Vagina (tissue), 2 donors: Measurements from ENCODE around the gene EVC2. TPM values are rescaled to one million over a fixed set of nuclear protein-coding genes. Genes with fewer than 3 reads are reported as not detected.
A peak's percentile ranks its signal among the peaks of the same experiment; 100 is the strongest.

Experiments
- DNase-seq, 2 donors: peaks; one replicate each; pipeline ENCODE4 v3.0.0-alpha.2; 2017; ENCODE audit errors: extremely low spot score in 2 of 2
- H3K27ac ChIP-seq: fragments of 200-600 bp; sonication (generic); one replicate; pipeline ENCODE4 v1.5.1; 2019
- H3K27me3 ChIP-seq: fragments of 200-600 bp; sonication (generic); one replicate; pipeline ENCODE4 v1.5.1; 2019
- H3K36me3 ChIP-seq, 2 donors: fragments of 200-600 bp; sonication (generic); one replicate each; pipeline ENCODE4 v1.5.1; 2017 to 2019
- H3K4me1 ChIP-seq: fragments of 200-600 bp; sonication (generic); one replicate; pipeline ENCODE4 v1.5.1; 2019
- H3K4me3 ChIP-seq, 2 donors: fragments of 200-600 bp; sonication (generic); 1 replicate in 1 of 2; 2 replicates in 1 of 2; pipeline ENCODE4 v1.5.1; 2016 to 2019
- H3K9me3 ChIP-seq: fragments of 200-600 bp; sonication (generic); one replicate; pipeline ENCODE4 v1.5.1; 2019
- POLR2A ChIP-seq, 2 donors: fragments of 450-650 bp; IDR thresholded peaks; one replicate each; pipeline ENCODE4 v1.6.1; 2017; ENCODE audit warnings: antibody characterized with exemption in 2 of 2, mild to moderate bottlenecking in 2 of 2, moderate library complexity in 2 of 2
- POLR2AphosphoS5 ChIP-seq, 2 donors: sonication (generic); formaldehyde crosslinking; IDR thresholded peaks; one replicate each; pipeline ENCODE4 v1.9.0; 2017; ENCODE audit warnings: antibody characterized with exemption in 2 of 2, mild to moderate bottlenecking in 2 of 2, low read depth in 1 of 2; ENCODE audit not compliant: insufficient read depth in 1 of 2
- intact Hi-C: fragments of 100-400 bp; cut with DNase I; formaldehyde crosslinking; loops from one replicate; pipeline ENCODE4 v1.15.1; 2023
- total RNA-seq: library from RNA; depleted of rRNA; stranded (reverse); fragments of >200 nt; gene quantifications from one replicate; pipeline ENCODE4 v1.2.3, GENCODE V29; 2016
- TF ChIP-seq, protein P1 (sequence below), 3 experiments: fragments of 450-650 bp in 2 of 3; fragments of 200-600 bp in 1 of 3; sonication (generic) in 1 of 3; IDR thresholded peaks; one replicate each; pipeline ENCODE4 v1.5.1; 2017 to 2019; ENCODE audit warnings: antibody characterized with exemption in 3 of 3, mild to moderate bottlenecking in 2 of 3, moderate library complexity in 2 of 3

EVC2 gene
- total RNA-seq, 1 donor from 2014 or later, result 23.8 TPM

DNA sequence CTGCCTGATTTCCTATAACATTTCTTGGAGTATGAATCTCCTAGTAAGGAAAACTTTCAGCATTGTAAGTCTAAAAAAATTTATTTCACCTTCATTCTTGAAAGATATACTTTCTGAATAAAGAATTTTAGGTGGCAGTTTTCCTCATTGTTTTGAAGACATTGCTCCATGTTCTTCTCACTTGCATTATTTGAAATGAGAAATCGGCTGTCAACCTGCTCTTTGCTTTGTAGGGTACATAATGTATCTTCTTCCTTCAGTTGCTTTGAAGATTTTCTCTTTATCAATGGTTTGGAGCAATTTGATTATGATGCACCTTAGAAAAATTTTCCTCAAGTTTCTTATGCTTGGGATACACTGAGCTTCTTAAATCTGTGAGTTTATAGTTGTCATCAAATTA is 120.3 kb downstream of the EVC2 start:
- peaks cover 0 to 10% of the 10 kb centered on the region in 2 donors for H3K36me3 ChIP-seq
- intact Hi-C loops, result no loop called here
- no peaks in the 10 kb centered on the region for H3K4me1 ChIP-seq
- no peak overlapping the region for H3K27ac ChIP-seq
- TF ChIP-seq, protein P1, sequence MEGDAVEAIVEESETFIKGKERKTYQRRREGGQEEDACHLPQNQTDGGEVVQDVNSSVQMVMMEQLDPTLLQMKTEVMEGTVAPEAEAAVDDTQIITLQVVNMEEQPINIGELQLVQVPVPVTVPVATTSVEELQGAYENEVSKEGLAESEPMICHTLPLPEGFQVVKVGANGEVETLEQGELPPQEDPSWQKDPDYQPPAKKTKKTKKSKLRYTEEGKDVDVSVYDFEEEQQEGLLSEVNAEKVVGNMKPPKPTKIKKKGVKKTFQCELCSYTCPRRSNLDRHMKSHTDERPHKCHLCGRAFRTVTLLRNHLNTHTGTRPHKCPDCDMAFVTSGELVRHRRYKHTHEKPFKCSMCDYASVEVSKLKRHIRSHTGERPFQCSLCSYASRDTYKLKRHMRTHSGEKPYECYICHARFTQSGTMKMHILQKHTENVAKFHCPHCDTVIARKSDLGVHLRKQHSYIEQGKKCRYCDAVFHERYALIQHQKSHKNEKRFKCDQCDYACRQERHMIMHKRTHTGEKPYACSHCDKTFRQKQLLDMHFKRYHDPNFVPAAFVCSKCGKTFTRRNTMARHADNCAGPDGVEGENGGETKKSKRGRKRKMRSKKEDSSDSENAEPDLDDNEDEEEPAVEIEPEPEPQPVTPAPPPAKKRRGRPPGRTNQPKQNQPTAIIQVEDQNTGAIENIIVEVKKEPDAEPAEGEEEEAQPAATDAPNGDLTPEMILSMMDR (IDR thresholded peaks at IDR 0.05), result no peak
- TF ChIP-seq POLR2AphosphoS5 (IDR thresholded peaks at IDR 0.05; ENCODE audit: insufficient read depth in 1 of 2, low read depth in 1 of 2) (no peak), POLR2A (IDR thresholded peaks at IDR 0.05) (no peak)
- no peak overlapping the region for H3K4me3 ChIP-seq
- no peaks in the 10 kb centered on the region for H3K27me3 ChIP-seq
- no peak for DNase-seq
- H3K9me3 ChIP-seq, result no peaks in the 10 kb centered on the region

DNA sequence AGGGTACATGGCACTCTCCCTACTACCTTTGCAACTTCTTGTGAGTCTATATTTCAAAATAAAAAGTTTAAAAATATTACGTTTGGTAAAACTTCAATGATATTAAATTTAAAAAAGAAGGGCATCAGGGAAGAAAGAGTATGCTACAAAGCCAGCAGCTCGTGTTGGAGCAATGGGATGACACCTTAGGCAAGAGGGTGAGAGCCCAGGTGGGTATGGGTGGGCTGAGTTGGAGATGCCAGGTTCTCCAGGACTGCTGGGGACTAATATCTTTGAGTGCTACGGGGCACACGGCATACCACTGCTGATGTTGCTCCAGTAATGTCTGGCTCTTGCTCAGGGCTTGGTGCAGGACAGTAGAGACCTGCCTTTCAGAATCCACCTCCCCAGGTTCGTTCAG is 132.4 kb downstream of the EVC2 start:
- Histone ChIP-seq H3K27me3 (no peaks in the 10 kb centered on the region), H3K9me3 (no peaks in the 10 kb centered on the region), H3K4me1 (no peaks in the 10 kb centered on the region), H3K4me3 (no peak overlapping the region), H3K36me3 (peaks cover 0 to 13% of the 10 kb centered on the region in 2 donors), H3K27ac (no peak overlapping the region)
- intact Hi-C loops, result no loop called here
- TF ChIP-seq, protein P1 (IDR thresholded peaks at IDR 0.05), result no peak
- TF ChIP-seq POLR2A (IDR thresholded peaks at IDR 0.05) (no peak), POLR2AphosphoS5 (IDR thresholded peaks at IDR 0.05; ENCODE audit: insufficient read depth in 1 of 2, low read depth in 1 of 2) (no peak)
- no peak for DNase-seq

DNA sequence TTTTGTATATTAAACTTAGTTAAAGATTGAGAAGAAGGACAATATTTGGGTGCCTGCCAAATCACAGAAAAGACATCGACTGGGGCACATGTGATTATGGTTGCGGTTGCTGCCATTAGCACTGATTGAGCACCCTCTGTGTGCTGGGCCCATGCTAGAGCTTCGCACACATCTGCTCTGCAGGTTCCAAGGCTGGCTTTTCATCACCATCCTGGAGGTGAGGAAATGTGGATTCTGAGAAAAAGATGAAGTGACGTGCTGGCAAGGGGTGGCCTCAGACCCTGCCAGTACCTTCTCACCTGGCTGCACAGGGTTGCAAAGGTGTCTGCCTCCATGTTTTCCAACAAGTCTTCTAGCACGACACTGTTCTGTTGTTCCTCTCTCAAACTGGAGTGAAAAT is 134.0 kb downstream of the EVC2 start:
- Histone ChIP-seq H3K9me3 (no peaks in the 10 kb centered on the region), H3K4me3 (no peak overlapping the region), H3K4me1 (no peaks in the 10 kb centered on the region), H3K27me3 (no peaks in the 10 kb centered on the region), H3K27ac (no peak overlapping the region), H3K36me3 (peaks cover 0 to 12% of the 10 kb centered on the region in 2 donors)
- peak; percentile 74 to 75 for DNase-seq
- TF ChIP-seq, protein P1 (IDR thresholded peaks at IDR 0.05), result no peak
- TF ChIP-seq POLR2AphosphoS5 (IDR thresholded peaks at IDR 0.05; ENCODE audit: insufficient read depth in 1 of 2, low read depth in 1 of 2) (no peak), POLR2A (IDR thresholded peaks at IDR 0.05) (no peak)
- intact Hi-C loops, result no loop called here

DNA sequence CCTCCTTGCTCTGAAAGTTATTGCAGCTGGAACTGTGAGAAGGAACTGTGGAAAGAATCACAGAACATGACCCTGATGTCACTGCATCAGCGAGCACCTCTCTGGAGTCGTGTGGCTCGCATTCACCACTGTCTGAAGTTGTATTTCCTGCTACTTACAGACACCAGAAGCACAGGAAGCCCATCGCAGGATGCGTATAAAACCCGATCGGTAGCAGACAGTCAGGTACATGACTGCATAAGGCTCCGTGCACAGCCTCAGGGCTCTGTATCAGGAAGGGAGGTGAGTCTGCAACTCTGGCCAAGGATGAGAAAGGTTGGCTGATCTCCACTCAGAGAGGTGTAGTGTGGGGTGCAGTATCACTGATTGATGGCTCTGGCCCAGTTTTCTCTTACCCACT is 134.4 kb downstream of the EVC2 start:
- Histone ChIP-seq H3K9me3 (no peaks in the 10 kb centered on the region), H3K27ac (no peak overlapping the region), H3K4me1 (no peaks in the 10 kb centered on the region), H3K4me3 (no peak overlapping the region), H3K27me3 (no peaks in the 10 kb centered on the region), H3K36me3 (peaks cover 0 to 12% of the 10 kb centered on the region in 2 donors)
- DNase-seq, result peak in 1 of 2 donors; percentile 71
- TF ChIP-seq POLR2A (IDR thresholded peaks at IDR 0.05) (no peak), POLR2AphosphoS5 (IDR thresholded peaks at IDR 0.05; ENCODE audit: insufficient read depth in 1 of 2, low read depth in 1 of 2) (no peak)
- TF ChIP-seq, protein P1 (IDR thresholded peaks at IDR 0.05), result no peak
- intact Hi-C loops, result no loop called here

DNA sequence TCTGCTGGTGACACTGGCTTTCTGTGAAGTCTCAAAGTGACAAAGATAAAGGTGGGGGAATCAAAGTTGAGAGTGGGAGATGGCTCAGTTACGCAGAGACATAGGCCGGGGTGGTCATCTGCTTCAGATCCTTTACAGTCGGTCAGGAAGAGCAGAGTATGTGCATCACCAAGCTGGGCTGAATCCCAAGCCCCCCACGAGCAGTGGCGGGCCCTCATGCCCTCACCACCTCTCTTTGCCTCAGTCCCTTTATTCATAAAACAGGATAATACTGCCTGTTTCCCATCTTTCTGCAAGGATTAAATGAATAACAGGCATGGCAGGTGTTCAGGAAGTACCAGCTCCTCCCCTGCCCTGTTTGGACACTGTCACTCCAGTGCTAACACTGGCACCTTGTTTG is 135.6 kb downstream of the EVC2 start:
- no peak for TF ChIP-seq POLR2AphosphoS5 (IDR thresholded peaks at IDR 0.05; ENCODE audit: insufficient read depth in 1 of 2, low read depth in 1 of 2)
- TF ChIP-seq POLR2A (IDR thresholded peaks at IDR 0.05), result no peak
- TF ChIP-seq, protein P1 (IDR thresholded peaks at IDR 0.05), result no peak
- intact Hi-C loops, result no loop called here
- Histone ChIP-seq H3K4me3 (no peak overlapping the region), H3K9me3 (no peaks in the 10 kb centered on the region), H3K27me3 (no peaks in the 10 kb centered on the region), H3K27ac (no peak overlapping the region), H3K4me1 (no peaks in the 10 kb centered on the region), H3K36me3 (peaks cover 0 to 12% of the 10 kb centered on the region in 2 donors)
- peak; percentile 34 to 67 for DNase-seq
